Colon (tissue), 2 donors: ENCODE data around the gene MTF2.

Experiments
- FAIRE-seq: peaks from 2 replicates; lab custom pipeline; 2012; peaks lifted over from hg19 to GRCh38; lab: Jason Lieb, UNC
- donor health status: control.
- donor health status: control.

Gene MTF2

GRCh38 chr1:93083979-93084378, 4.9 kb downstream of the MTF2 start:
- no peak for FAIRE-seq

- no peak for FAIRE-seq
Measured at GRCh38 chr1:93087532-93087931, 8.4 kb downstream of the MTF2 start.

GRCh38 chr1:93093332-93094006, 14.4 kb downstream of the MTF2 start:
- FAIRE-seq: no peak

- peak; percentile 53 for FAIRE-seq
Measured at GRCh38 chr1:93095804-93096585, 16.9 kb downstream of the MTF2 start.

GRCh38 chr1:93102142-93102541, 23.1 kb downstream of the MTF2 start:
- no peak for FAIRE-seq

GRCh38 chr1:93106226-93106625, 27.1 kb downstream of the MTF2 start:
- FAIRE-seq: no peak

GRCh38 chr1:93107395-93107794, 28.3 kb downstream of the MTF2 start:
- FAIRE-seq: no peak

- FAIRE-seq: no peak
Measured at GRCh38 chr1:93108335-93108734, 29.3 kb downstream of the MTF2 start.

GRCh38 chr1:93109578-93109977, 30.5 kb downstream of the MTF2 start:
- FAIRE-seq: no peak

- no peak for FAIRE-seq
Measured at GRCh38 chr1:93111065-93111464, 32.0 kb downstream of the MTF2 start.

- FAIRE-seq: no peak
Measured at GRCh38 chr1:93111561-93111960, 32.5 kb downstream of the MTF2 start.

- no peak for FAIRE-seq
Measured at GRCh38 chr1:93113127-93113526, 34.0 kb downstream of the MTF2 start.

- no peak for FAIRE-seq
Measured at GRCh38 chr1:93114391-93114790, 35.3 kb downstream of the MTF2 start.

- no peak for FAIRE-seq
Measured at GRCh38 chr1:93120614-93121013, 41.5 kb downstream of the MTF2 start.

GRCh38 chr1:93123201-93123783, 44.2 kb downstream of the MTF2 start:
- FAIRE-seq: peak; percentile 41

GRCh38 chr1:93124556-93125355, 45.7 kb downstream of the MTF2 start:
- no peak for FAIRE-seq

GRCh38 chr1:93129507-93130099, 50.5 kb downstream of the MTF2 start:
- FAIRE-seq: no peak

GRCh38 chr1:93132638-93133037, 53.6 kb downstream of the MTF2 start:
- FAIRE-seq: no peak

GRCh38 chr1:93136445-93136844, 57.4 kb downstream of the MTF2 start:
- FAIRE-seq: no peak

- FAIRE-seq: peak; percentile 55
Measured at GRCh38 chr1:93137604-93138292, 58.7 kb downstream of the MTF2 start.

- FAIRE-seq: no peak
Measured at GRCh38 chr1:93140106-93140505, 61.0 kb downstream of the MTF2 start.

- FAIRE-seq: no peak
Measured at GRCh38 chr1:93142161-93142560, 63.1 kb downstream of the MTF2 start.
